Measurements from ENCODE around the gene MRPL12. TPM values are rescaled to one million over a fixed set of nuclear protein-coding genes. Genes with fewer than 3 reads are reported as not detected.
A peak's percentile ranks its signal among the peaks of the same experiment; 100 is the strongest.

The MRPL12 gene
- total RNA-seq, 4 donors from 2014 or later: 0.77 to 72.9 (median 19.5) TPM

DNA sequence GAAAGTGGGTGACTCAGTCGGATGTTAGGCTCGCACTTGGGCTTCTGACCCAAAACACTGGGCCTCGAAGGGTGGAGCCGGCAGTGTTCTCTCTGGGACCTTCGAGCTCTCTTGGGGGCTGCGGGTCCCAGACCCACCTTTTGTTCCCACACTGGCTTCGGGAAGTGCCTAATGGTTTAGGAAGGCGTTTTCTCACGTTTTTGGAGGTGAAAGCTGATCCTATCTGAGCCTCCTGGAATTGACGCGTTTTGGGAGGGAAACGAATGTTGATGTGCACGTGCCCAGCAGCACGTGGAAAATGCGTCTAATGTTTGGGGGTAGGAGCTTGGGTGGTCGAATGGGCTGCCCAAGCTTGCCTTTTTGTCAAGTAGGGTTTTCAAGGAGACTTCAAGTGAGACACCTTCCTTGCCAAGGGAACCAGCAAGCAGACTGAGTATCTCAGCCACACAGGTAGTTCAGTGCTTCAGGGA lies 18.7 kb upstream of the MRPL12 start:
- no peaks in the 10 kb centered on the region for H3K9me3 ChIP-seq
- H3K27ac ChIP-seq: peak overlapping the region; percentile 42 to 73
- no peak for TF ChIP-seq POLR2A (IDR thresholded peaks at IDR 0.05)
- intact Hi-C loops (cut with DNase I; ENCODE audit: low total_unique reads): no loop called here
- peaks cover 7 to 19% of the 10 kb centered on the region in 2 donors for H3K4me1 ChIP-seq
- no peaks in the 10 kb centered on the region for H3K27me3 ChIP-seq
- no peaks in the 10 kb centered on the region for H3K36me3 ChIP-seq
- peak overlapping the region; percentile 88 to 99 for H3K4me3 ChIP-seq
- no peak for DNase-seq

DNA sequence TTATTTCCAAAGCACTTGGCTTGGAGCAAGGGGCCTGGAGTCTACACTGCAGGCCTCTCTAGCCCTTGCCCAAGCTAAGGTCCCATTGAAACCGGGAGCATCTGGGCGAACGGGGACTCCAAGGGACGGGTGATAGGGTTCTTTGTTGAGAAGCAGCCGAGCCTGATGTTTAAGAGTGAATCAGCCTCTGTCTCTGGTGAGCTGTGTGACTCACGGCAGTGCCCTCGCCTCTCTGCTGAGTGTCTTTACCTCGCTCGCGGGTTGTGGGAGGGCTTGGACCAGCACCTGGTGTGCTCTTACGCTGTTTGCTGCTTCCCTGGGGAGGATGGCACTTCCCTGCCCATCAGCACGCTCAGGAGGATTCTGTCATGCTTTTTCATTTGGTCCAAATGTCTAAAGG lies 18.1 kb upstream of the MRPL12 start:
- TF ChIP-seq POLR2A (IDR thresholded peaks at IDR 0.05): no peak
- Histone ChIP-seq H3K4me3 (peak overlapping the region; percentile 88 to 99), H3K27me3 (no peaks in the 10 kb centered on the region), H3K4me1 (peaks cover 7 to 19% of the 10 kb centered on the region in 2 donors), H3K27ac (no peak overlapping the region), H3K9me3 (no peaks in the 10 kb centered on the region), H3K36me3 (no peaks in the 10 kb centered on the region)
- DNase-seq: no peak
- intact Hi-C loops (cut with DNase I; ENCODE audit: low total_unique reads): no loop called here

DNA sequence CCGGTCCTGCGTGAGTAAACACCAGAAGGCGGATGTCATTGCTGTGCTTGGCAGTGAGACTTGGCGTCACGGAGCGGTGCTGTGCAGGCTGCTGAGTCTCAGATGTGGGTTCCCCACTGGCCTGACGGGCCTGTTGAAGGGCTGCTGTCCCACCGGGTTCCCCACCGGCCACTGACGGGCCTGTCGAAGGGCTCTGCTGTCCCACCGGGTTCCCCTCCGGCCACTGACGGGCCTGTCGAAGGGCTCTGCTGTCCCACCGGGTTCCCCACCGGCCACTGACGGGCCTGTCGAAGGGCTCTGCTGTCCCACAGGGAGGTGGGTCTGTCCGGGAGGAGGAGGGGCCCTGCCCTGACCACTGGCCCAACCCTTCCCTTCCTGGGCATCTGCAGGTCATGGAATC lies 16.6 kb upstream of the MRPL12 start:
- Histone ChIP-seq H3K4me3 (no peak overlapping the region), H3K27ac (no peak overlapping the region), H3K27me3 (no peaks in the 10 kb centered on the region), H3K4me1 (peaks cover 7 to 19% of the 10 kb centered on the region in 2 donors), H3K9me3 (no peaks in the 10 kb centered on the region), H3K36me3 (no peaks in the 10 kb centered on the region)
- TF ChIP-seq, protein P1, sequence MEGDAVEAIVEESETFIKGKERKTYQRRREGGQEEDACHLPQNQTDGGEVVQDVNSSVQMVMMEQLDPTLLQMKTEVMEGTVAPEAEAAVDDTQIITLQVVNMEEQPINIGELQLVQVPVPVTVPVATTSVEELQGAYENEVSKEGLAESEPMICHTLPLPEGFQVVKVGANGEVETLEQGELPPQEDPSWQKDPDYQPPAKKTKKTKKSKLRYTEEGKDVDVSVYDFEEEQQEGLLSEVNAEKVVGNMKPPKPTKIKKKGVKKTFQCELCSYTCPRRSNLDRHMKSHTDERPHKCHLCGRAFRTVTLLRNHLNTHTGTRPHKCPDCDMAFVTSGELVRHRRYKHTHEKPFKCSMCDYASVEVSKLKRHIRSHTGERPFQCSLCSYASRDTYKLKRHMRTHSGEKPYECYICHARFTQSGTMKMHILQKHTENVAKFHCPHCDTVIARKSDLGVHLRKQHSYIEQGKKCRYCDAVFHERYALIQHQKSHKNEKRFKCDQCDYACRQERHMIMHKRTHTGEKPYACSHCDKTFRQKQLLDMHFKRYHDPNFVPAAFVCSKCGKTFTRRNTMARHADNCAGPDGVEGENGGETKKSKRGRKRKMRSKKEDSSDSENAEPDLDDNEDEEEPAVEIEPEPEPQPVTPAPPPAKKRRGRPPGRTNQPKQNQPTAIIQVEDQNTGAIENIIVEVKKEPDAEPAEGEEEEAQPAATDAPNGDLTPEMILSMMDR (IDR thresholded peaks at IDR 0.05): no peak
- TF ChIP-seq POLR2A (IDR thresholded peaks at IDR 0.05): no peak
- intact Hi-C loops (cut with DNase I; ENCODE audit: low total_unique reads): no loop called here
- no peak for DNase-seq

DNA sequence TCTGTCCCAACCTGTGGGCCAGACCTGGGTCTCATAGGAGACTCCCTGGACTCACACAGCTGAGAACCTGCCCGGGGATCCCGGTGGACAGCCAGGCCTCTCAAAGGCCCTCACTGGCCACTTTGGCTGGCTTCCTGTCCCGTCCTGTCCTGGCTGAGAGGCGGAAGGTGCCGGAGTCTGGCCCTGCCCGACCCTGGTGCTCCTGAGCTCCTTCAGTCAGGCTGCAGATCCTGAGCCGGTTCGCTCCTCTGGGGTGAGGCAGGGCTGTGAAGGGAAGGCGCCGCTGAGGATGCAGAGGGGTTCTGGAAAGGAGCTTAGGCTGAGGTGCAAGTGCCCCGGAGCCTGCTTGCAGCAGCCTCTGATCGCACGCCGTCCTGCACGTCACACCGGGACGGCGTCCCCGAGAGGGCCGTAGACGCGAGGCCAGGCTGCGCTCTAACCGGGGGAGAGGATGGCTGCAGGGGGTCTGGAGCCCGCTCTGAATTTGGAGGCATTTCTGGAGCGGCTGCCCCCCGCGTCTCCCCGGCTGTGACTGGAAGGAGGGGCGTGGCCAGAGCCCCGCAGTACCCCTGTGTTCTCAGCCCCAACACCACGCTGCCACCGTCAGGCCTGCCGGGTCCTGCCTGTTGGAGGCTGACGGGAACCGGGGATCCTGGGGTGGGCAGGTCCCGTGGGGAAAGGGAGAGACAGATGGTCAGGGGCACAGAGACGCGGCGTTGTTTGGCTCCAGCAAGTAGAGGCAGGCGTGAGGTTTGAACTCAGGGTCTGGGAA lies 15.2 kb upstream of the MRPL12 start:
- intact Hi-C loops (cut with DNase I; ENCODE audit: low total_unique reads): no loop called here
- H3K36me3 ChIP-seq: no peaks in the 10 kb centered on the region

DNA sequence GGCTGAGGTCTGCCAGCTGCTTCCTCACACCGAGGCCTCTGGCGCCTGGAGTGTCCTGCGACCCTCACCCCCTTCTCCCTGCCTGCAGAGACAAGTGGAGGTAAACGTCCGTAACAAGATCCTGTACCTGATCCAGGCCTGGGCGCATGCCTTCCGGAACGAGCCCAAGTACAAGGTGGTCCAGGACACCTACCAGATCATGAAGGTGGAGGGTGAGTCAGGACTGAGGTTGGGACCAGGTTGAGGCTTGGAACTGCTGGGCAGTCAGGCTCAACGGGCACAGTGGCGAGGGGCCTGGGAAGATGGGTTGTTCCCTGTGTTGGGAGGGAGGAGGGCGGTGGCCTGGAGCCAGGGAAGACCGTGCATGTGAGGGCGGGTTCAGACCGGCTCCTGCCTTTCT lies 14.6 kb upstream of the MRPL12 start:
- no peak for DNase-seq
- Histone ChIP-seq H3K4me1 (peaks cover 7 to 12% of the 10 kb centered on the region in 2 donors), H3K36me3 (no peaks in the 10 kb centered on the region), H3K27ac (no peak overlapping the region), H3K4me3 (no peak overlapping the region), H3K27me3 (no peaks in the 10 kb centered on the region), H3K9me3 (no peaks in the 10 kb centered on the region)
- intact Hi-C loops (cut with DNase I; ENCODE audit: low total_unique reads): no loop called here
- TF ChIP-seq, protein P1 (IDR thresholded peaks at IDR 0.05): no peak
- TF ChIP-seq POLR2A (IDR thresholded peaks at IDR 0.05): no peak

More for the DNA sequence above, 15.2 kb upstream of the MRPL12 start:
- H3K9me3 ChIP-seq: no peaks in the 10 kb centered on the region
- H3K4me3 ChIP-seq: no peak overlapping the region
- H3K27ac ChIP-seq: no peak overlapping the region
- TF ChIP-seq POLR2A (IDR thresholded peaks at IDR 0.05): no peak
- TF ChIP-seq, protein P1 (IDR thresholded peaks at IDR 0.05): no peak
- DNase-seq: no peak
- H3K27me3 ChIP-seq: no peaks in the 10 kb centered on the region
- peaks cover 7 to 14% of the 10 kb centered on the region in 2 donors for H3K4me1 ChIP-seq

DNA sequence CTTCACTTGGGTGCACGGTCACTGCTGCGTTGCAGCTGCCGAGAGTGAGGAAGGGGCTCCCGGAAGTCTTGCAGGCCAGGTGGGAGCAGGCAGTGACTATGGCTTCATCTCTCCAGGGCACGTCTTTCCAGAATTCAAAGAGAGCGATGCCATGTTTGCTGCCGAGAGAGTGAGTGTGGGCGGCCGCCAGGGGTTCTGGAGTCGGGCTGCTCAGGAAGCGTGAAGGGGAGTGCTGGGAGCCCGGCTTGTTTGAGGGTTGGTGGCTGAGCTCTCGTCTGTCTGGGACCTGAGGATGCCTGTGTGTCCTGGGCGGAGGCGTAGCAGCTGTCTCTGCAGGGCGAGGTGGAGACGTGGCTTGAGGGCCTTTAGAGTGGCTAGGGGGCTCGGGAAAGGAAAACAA lies 13.1 kb upstream of the MRPL12 start:
- Histone ChIP-seq H3K36me3 (no peaks in the 10 kb centered on the region), H3K4me1 (peaks cover 2 to 5% of the 10 kb centered on the region in 2 donors), H3K4me3 (no peak overlapping the region), H3K9me3 (no peaks in the 10 kb centered on the region), H3K27ac (no peak overlapping the region), H3K27me3 (no peaks in the 10 kb centered on the region)
- intact Hi-C loops (cut with DNase I; ENCODE audit: low total_unique reads): no loop called here
- TF ChIP-seq, protein P1 (IDR thresholded peaks at IDR 0.05): no peak
- no peak for TF ChIP-seq POLR2A (IDR thresholded peaks at IDR 0.05)
- DNase-seq: no peak

Data from uterus (tissue), 4 donors.